DND-41 (cell line): ENCODE data around the gene EPHB1.

ENCODE experiments used
- EZH2 ChIP-seq: IDR thresholded peaks from 3 replicates; pipeline ENCODE4 v1.6.1; 2012; ENCODE audit warnings: borderline replicate concordance, low read depth, mild to moderate bottlenecking, moderate library complexity, low read length, inconsistent platforms; ENCODE audit not compliant: severe bottlenecking
- TF ChIP-seq, protein P1 (sequence below): IDR thresholded peaks from 2 replicates; pipeline ENCODE4 v1.5.1; 2012; ENCODE audit warnings: borderline replicate concordance, low read length, moderate library complexity, mild to moderate bottlenecking; ENCODE audit not compliant: poor library complexity, severe bottlenecking; ENCODE audit errors: extremely low read depth

GRCh38 chr3:135148398-135149020 is 353.4 kb downstream of the EPHB1 start:
- no peak for TF ChIP-seq EZH2
- TF ChIP-seq, protein P1, sequence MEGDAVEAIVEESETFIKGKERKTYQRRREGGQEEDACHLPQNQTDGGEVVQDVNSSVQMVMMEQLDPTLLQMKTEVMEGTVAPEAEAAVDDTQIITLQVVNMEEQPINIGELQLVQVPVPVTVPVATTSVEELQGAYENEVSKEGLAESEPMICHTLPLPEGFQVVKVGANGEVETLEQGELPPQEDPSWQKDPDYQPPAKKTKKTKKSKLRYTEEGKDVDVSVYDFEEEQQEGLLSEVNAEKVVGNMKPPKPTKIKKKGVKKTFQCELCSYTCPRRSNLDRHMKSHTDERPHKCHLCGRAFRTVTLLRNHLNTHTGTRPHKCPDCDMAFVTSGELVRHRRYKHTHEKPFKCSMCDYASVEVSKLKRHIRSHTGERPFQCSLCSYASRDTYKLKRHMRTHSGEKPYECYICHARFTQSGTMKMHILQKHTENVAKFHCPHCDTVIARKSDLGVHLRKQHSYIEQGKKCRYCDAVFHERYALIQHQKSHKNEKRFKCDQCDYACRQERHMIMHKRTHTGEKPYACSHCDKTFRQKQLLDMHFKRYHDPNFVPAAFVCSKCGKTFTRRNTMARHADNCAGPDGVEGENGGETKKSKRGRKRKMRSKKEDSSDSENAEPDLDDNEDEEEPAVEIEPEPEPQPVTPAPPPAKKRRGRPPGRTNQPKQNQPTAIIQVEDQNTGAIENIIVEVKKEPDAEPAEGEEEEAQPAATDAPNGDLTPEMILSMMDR: no peak
